Ovary (tissue), 9 donors: Measurements from ENCODE around the gene YBX2. TPM values are rescaled to one million over a fixed set of nuclear protein-coding genes. Genes with fewer than 3 reads are reported as not detected.

ENCODE experiments used
- DNase-seq, 5 donors: peaks; one replicate each; pipeline ENCODE4 v3.0.0-alpha.2; 2019 to 2020
- H3K27ac ChIP-seq, 2 donors: fragments of 200-600 bp; one replicate each; pipeline versions ENCODE4 v1.5.1 to v1.8.0; 2019 to 2022
- H3K27me3 ChIP-seq: fragments of 200-600 bp; one replicate; pipeline ENCODE4 v1.8.0; 2022
- H3K36me3 ChIP-seq: fragments of 200-600 bp; sonication (generic); one replicate; pipeline ENCODE4 v1.5.1; 2019
- H3K4me1 ChIP-seq: one replicate; pipeline ENCODE4 v1.8.1; 2013; ENCODE audit warnings: mild to moderate bottlenecking, moderate library complexity; ENCODE audit not compliant: insufficient read depth
- H3K4me3 ChIP-seq: fragments of 200-600 bp; sonication (generic); one replicate; pipeline ENCODE4 v1.5.1; 2017
- H3K9me3 ChIP-seq, 2 donors: fragments of 200-600 bp in 1 of 2; sonication (generic) in 1 of 2; one replicate each; pipeline versions ENCODE4 v1.5.1 to v1.8.1; 2013 to 2019; ENCODE audit warnings: mild to moderate bottlenecking in 1 of 2, moderate library complexity in 1 of 2
- EP300 ChIP-seq: sonication (generic); formaldehyde crosslinking; IDR thresholded peaks from one replicate; pipeline ENCODE4 v1.6.1; 2017; ENCODE audit warnings: antibody characterized with exemption
- POLR2A ChIP-seq: fragments of 450-650 bp; IDR thresholded peaks from one replicate; pipeline ENCODE4 v1.6.1; 2017; ENCODE audit warnings: antibody characterized with exemption, mild to moderate bottlenecking, moderate library complexity
- WGBS, 3 donors: extraction: QIAGEN DNeasy Blood & Tissue Kit in 1 of 3; methylation state at CpG; one replicate each; pipeline versions ENCODE4 v1.1.5 to v1.1.7; 2013 to 2017; 5-methylcytosine and 5-hydroxymethylcytosine counted together
- intact Hi-C, 4 donors: fragments of 100-400 bp; cut with DNase I; formaldehyde crosslinking; loops; one replicate each; pipeline versions ENCODE4 v1.11.0 to v1.15.1; 2022 to 2023
- polyA plus RNA-seq, 2 donors: library from polyadenylated mRNA; stranded (reverse); fragments of 200-250 nt in 1 of 2; fragments of 350-450 nt in 1 of 2; fragmentation: Illumina TruSeq in 1 of 2; extraction: RNeasy Lipid Tissue Mini Kit (QIAGEN cat#74804) in 1 of 2; gene quantifications; one replicate each; pipeline ENCODE4 v1.2.3, GENCODE V29; 2013 to 2014
- total RNA-seq, 7 donors: library from RNA; depleted of rRNA in 2 of 7; stranded (reverse); fragments of >200 nt in 2 of 7; fragmentation: NEBNext Ultra II Directional in 3 of 7; extraction: Animal tissue kit (Norgen Biotek cat#: 25700) in 3 of 7; gene quantifications; one replicate each; pipeline versions ENCODE4 v1.1.0 to v1.2.4, GENCODE V29; 2016 to 2023
- TF ChIP-seq, protein P1 (sequence below), 3 donors: fragments of 450-650 bp in 2 of 3; fragments of 200-600 bp in 1 of 3; IDR thresholded peaks; one replicate each; pipeline versions ENCODE4 v1.5.1 to v1.8.0; 2016 to 2022; ENCODE audit warnings: antibody characterized with exemption in 3 of 3, mild to moderate bottlenecking in 1 of 3
- donor health status: DM: no; HTN: no; CAD: no; lungs with moderate emphysema.
- donor health status: DM: no; HTN: no; CAD: no.
- donor health status: Bipolar disorder and iron deficiency.
- donor health status: DM: yes; HTN: yes; CAD: no.
- donor health status: DM: no; HTN: no; CAD: no.
- donor health status: DM: yes; HTN: yes; CAD: no.

Gene YBX2
- total and polyA plus RNA-seq, 9 donors, result 0.30 to 1.8 (median 0.64) TPM; not detected in 3

DNA sequence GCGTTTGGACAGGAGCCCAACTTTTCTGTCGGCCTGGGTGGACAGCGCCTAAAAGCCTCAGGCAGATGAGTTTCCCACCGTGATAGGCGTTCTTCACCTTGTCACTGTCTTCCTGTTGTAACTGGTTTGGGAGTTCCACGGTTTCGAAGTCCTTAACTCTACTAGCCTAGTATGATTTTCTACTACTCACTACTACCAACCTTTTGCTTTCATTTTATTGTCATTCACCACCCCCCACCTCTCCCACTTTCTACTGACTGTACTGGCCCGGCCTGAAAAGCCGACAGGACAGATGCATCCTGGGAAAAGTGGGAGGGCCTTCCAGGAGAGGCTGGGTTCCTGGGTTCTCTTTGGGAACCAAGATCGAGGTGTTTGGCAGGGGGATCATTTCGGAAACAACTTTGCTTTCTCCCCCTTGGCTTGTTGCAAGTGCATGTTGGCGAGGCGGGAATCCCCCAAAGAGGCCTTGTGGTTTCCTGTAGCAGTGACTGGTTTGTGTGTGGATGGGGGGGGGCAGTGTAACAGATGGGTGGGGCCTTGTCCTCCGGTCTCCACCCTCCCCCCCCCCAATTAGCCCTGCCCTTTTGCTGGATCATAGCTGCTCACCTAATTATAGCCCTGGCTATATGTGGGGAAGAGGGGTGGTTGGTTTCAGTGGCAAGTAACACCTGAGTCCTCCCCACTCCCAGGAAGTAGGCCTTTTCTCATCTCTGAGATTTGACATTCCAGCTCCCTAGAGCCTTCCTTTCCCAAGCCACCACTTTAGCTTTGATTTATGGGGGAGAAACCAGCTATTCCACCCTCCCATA is 14.4 kb upstream of the YBX2 start:
- Histone ChIP-seq H3K36me3 (no peaks in the 10 kb centered on the region), H3K9me3 (no peaks in the 10 kb centered on the region), H3K4me1 (peaks cover 9% of the 10 kb centered on the region), H3K4me3 (peak overlapping the region; percentile 91), H3K27ac (peak overlapping the region; percentile 94), H3K27me3 (no peaks in the 10 kb centered on the region)
- TF ChIP-seq POLR2A, result peak; percentile 43
- TF ChIP-seq EP300, result no peak
- intact Hi-C loops, result loop anchor here in 1 of 4 donors (5.0 kb wide), 1 partner anchor 263 kb away; no protein-coding TSS in a partner anchor
- WGBS, 3 donors, result 1 to 2% (median 1%) methylated on average over 14 of the region's 14 CpGs
- peak; percentile 59 to 79 (median 67) for DNase-seq

DNA sequence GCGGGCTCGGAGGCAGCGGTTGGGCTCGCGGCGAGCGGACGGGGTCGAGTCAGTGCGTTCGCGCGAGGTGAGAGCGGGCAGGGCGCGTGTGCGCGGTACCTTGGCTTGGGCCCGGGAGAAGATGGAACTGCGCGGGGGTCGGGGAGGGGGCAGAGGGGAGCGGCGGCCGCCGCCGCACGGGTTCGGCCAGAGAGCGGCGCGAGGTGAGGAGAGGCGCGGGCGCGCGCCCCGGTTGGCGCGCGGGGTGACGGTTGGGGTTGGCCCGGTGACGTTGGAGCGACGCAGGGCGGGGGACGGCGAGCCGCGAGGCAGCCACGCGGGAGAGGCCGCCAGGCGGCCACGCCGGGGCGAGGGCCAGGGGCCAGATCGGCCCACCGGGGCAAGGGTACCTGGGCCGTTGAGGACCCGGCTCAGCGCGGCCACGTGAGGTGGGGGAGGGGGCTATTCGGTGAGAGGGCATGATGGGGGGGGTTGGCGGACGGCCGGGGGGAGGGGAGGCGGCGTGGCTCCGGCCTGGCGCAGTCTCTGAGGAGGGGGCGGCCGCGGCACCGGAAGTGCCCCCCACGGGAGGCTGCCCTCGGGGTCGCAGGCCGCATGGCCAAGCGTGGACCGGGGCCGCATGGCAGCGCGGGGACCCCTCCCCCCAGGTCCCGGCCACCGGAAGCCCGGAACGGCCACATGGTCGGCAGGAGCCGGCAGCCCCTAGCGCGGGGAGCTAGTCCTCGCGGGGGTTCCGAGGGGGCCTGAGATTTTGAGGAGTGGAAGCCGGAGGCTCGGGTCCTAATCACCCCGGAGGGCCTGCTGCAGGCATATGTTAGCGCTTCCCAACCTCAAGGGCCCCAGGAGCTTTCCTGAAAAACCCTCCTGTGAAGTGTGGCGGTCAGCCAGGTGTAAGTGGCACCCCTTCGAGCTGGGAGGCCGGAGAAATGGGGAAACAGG is 13.5 kb upstream of the YBX2 start:
- Histone ChIP-seq H3K9me3 (no peaks in the 10 kb centered on the region), H3K4me1 (peaks cover 9% of the 10 kb centered on the region), H3K36me3 (no peaks in the 10 kb centered on the region), H3K4me3 (peak overlapping the region; percentile 91), H3K27ac (peak overlapping the region; percentile 94), H3K27me3 (no peaks in the 10 kb centered on the region)
- 0 to 1% (median 1%) methylated on average over 28 to 104 of the region's 104 CpGs for WGBS, 3 donors
- intact Hi-C loops, result loop anchor here in 1 of 4 donors (5.0 kb wide), 1 partner anchor 264 kb away; no protein-coding TSS in a partner anchor
- TF ChIP-seq POLR2A, result no peak
- TF ChIP-seq, protein P1, sequence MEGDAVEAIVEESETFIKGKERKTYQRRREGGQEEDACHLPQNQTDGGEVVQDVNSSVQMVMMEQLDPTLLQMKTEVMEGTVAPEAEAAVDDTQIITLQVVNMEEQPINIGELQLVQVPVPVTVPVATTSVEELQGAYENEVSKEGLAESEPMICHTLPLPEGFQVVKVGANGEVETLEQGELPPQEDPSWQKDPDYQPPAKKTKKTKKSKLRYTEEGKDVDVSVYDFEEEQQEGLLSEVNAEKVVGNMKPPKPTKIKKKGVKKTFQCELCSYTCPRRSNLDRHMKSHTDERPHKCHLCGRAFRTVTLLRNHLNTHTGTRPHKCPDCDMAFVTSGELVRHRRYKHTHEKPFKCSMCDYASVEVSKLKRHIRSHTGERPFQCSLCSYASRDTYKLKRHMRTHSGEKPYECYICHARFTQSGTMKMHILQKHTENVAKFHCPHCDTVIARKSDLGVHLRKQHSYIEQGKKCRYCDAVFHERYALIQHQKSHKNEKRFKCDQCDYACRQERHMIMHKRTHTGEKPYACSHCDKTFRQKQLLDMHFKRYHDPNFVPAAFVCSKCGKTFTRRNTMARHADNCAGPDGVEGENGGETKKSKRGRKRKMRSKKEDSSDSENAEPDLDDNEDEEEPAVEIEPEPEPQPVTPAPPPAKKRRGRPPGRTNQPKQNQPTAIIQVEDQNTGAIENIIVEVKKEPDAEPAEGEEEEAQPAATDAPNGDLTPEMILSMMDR (IDR thresholded peaks at IDR 0.05), result peak in 1 of 3 donors; percentile 8
- DNase-seq, result peak; percentile 51 to 82 (median 78)

DNA sequence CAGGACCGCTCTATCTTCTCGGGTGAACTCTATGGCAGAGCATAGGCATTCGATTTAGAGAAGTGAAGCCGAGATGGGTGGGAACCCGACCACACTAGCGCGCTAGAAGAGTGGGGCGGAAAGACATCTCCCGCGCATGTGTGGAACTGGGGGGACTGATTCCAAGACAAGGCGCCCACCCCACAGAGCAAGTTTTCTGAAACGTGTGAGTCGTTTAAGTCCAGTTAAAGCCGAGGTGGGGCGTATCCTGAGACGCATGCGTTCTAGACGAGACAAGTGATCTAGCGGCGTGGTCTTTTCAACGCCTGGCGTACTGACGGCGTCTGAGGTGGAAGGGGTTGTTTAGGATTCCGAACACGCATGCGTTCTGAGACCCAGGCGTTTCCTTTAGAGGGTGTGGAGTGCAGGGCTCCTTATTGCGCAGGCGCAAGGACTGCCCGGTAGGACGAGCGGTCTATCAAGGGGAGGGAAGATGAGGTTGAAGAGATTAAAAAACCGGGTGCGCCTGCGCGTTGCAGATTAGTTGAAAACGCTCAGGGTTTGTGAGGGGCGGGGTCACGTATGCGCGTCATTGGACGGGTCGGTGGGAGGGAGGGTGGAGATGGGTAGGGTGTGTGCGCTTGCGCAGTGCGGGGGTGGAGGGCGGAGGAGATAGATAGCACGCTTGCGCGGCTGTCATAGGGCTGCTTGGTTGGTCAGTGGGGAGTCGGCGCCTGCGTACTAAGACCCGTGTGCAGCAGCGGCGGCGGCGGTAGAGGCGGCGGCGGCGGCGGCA is 12.7 kb upstream of the YBX2 start, which contains the start of gene EIF5A:
Gene EIF5A (plus strand): TSS at position 718 of the 775 bp plus-strand sequence. CDS start 2,008 bp downstream, outside the sequence.
- Histone ChIP-seq H3K36me3 (no peaks in the 10 kb centered on the region), H3K9me3 (no peaks in the 10 kb centered on the region), H3K27me3 (no peaks in the 10 kb centered on the region), H3K4me3 (peak within 1 kb of the TSS; percentile 91), H3K4me1 (peaks cover 9% of the 10 kb centered on the region), H3K27ac (peak within 1 kb of the TSS; percentile 94)
- WGBS, 3 donors, result 0 to 1% (median 0%) methylated on average over 55 to 64 of the region's 64 CpGs
- intact Hi-C loops, result loop anchor here in 1 of 4 donors (5.0 kb wide), 1 partner anchor 265 kb away; no protein-coding TSS in a partner anchor
- DNase-seq, result peak; percentile 100
- TF ChIP-seq EP300 (peak; percentile 20), POLR2A (peak; percentile 90)
- TF ChIP-seq, protein P1 (IDR thresholded peaks at IDR 0.05), result peak in 1 of 3 donors; percentile 11

DNA sequence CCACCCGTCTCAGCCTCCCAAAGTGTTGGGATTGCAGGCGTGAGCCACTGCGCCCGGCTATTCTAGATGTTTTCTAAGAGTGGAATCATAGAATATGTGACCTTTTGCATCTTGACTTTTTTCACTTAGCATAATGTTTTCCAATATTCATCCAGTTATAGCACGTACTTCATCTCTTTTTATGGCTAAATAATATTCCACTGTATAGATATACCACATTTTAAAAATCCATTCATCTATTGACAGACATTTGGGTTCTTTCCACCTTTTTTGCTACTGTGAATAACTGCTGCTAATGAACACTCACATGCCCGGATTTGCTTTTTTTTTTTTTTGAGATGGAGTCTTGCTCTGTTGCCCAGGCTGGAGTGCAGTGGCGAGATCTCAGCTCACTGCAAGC is 9.7 kb upstream of the YBX2 start:
- intact Hi-C loops, result no loop called here
- TF ChIP-seq, protein P1 (IDR thresholded peaks at IDR 0.05), result no peak
- TF ChIP-seq EP300 (no peak), POLR2A (no peak)
- 93 to 97% (median 94%) methylated on average over 7 of the region's 7 CpGs for WGBS, 3 donors
- Histone ChIP-seq H3K27ac (no peak overlapping the region), H3K27me3 (no peaks in the 10 kb centered on the region), H3K4me1 (peaks cover 4% of the 10 kb centered on the region), H3K4me3 (no peak overlapping the region), H3K36me3 (no peaks in the 10 kb centered on the region), H3K9me3 (no peaks in the 10 kb centered on the region)
- DNase-seq, result no peak
